IMR-90 (cell line): ENCODE results near the gene RBMS2. TPM values are rescaled to one million over a fixed set of nuclear protein-coding genes. Genes with fewer than 3 reads are reported as not detected.

Source experiments
- ATAC-seq: fragments of 200-7000 bp; cut with Tn5 transposase; 2 replicates; pipeline ENCODE4 v1.9.1; 2020; ENCODE audit warnings: low read depth, mild to moderate bottlenecking, moderate library complexity
- BruUV-seq: library from RNA; stranded (reverse); fragments of 400-500 nt; replicated peaks from 2 replicates; lab custom pipeline; 2021; lab: Mats Ljungman, UMichigan
- CTCF ChIA-PET: fragments of 300-600 bp; formaldehyde crosslinking; extraction: SDS; loops from one replicate; lab custom pipeline; 2021; ENCODE audit warnings: antibody characterized with exemption; lab: Yijun Ruan, JAX
- POLR2A ChIA-PET: fragments of 300-600 bp; sonication (Branson Sonifier 250); formaldehyde crosslinking; loops from one replicate; lab custom pipeline; 2022; ENCODE audit warnings: antibody characterized with exemption; ENCODE audit not compliant: unreplicated experiment; lab: Charles Lee
- DNase-seq: peaks from one replicate; pipeline ENCODE4 v3.0.0; 2013
- H2AFZ ChIP-seq: replicated peaks from 2 replicates; pipeline ENCODE3; 2013; ENCODE audit warnings: low read length, mild to moderate bottlenecking; ENCODE audit not compliant: poor library complexity
- H2AK5ac ChIP-seq: 2 replicates; pipeline ENCODE4 v1.6.1; 2013; ENCODE audit warnings: low read depth, low read length, inconsistent platforms
- H2AK9ac ChIP-seq: replicated peaks from 2 replicates; pipeline ENCODE3; 2013; ENCODE audit warnings: mild to moderate bottlenecking, low read depth, low read length, moderate library complexity; ENCODE audit not compliant: poor library complexity
- H2BK120ac ChIP-seq: 2 replicates; pipeline ENCODE4 v1.6.1; 2013; ENCODE audit warnings: low read depth, low read length, inconsistent platforms
- H2BK15ac ChIP-seq: 3 replicates; pipeline ENCODE4 v1.6.1; 2013; ENCODE audit warnings: low read depth, low read length, inconsistent platforms
- H2BK20ac ChIP-seq: 2 replicates; pipeline ENCODE4 v1.6.1; 2013; ENCODE audit warnings: low read depth, mild to moderate bottlenecking, inconsistent platforms, low read length, moderate library complexity
- H2BK5ac ChIP-seq: 2 replicates; pipeline ENCODE4 v1.6.1; 2013; ENCODE audit warnings: mild to moderate bottlenecking, low read depth, low read length, inconsistent platforms; ENCODE audit not compliant: poor library complexity, severe bottlenecking
- H3K14ac ChIP-seq: replicated peaks from 2 replicates; pipeline ENCODE4 v1.6.1; 2013; ENCODE audit warnings: low read depth, low read length, inconsistent platforms
- H3K18ac ChIP-seq: 2 replicates; pipeline ENCODE4 v1.6.1; 2013; ENCODE audit warnings: low read depth, low read length, control low read depth
- H3K23ac ChIP-seq: 2 replicates; pipeline ENCODE4 v1.6.1; 2013; ENCODE audit warnings: low read depth, low read length, inconsistent platforms
- H3K27ac ChIP-seq: 2 replicates; pipeline ENCODE4 v1.5.1; 2013; ENCODE audit warnings: mild to moderate bottlenecking, control low read depth, low read length; ENCODE audit not compliant: insufficient read depth
- H3K27me3 ChIP-seq: 2 replicates; pipeline ENCODE4 v1.6.1; 2013; ENCODE audit warnings: low read length; ENCODE audit not compliant: control insufficient read depth, insufficient read depth
- H3K36me3 ChIP-seq: 2 replicates; pipeline ENCODE4 v1.6.1; 2013; ENCODE audit warnings: low read length, mixed read lengths; ENCODE audit not compliant: control insufficient read depth, insufficient read depth
- H3K4ac ChIP-seq: 2 replicates; pipeline ENCODE4 v1.6.1; 2013; ENCODE audit warnings: low read depth, low read length, inconsistent platforms
- H3K4me1 ChIP-seq: 2 replicates; pipeline ENCODE4 v1.6.1; 2013; ENCODE audit warnings: low read length, mixed read lengths; ENCODE audit not compliant: control insufficient read depth, insufficient read depth
- H3K4me2 ChIP-seq: 2 replicates; pipeline ENCODE4 v1.6.1; 2013; ENCODE audit warnings: low read depth, mild to moderate bottlenecking, control low read depth, low read length, moderate library complexity
- H3K4me3 ChIP-seq: 2 replicates; pipeline ENCODE4 v1.5.1; 2013; ENCODE audit warnings: low read depth, mild to moderate bottlenecking, control low read depth, low read length, moderate library complexity; ENCODE audit not compliant: insufficient read depth
- H3K56ac ChIP-seq: 2 replicates; pipeline ENCODE4 v1.6.1; 2013; ENCODE audit warnings: low read length, inconsistent platforms; ENCODE audit not compliant: insufficient read depth; ENCODE audit errors: extremely low read depth
- H3K79me1 ChIP-seq, 2 experiments: 2 replicates each; pipeline ENCODE4 v1.6.1; 2013; ENCODE audit warnings: low read length in 2 of 2, inconsistent platforms in 1 of 2, low read depth in 1 of 2
- H3K9ac ChIP-seq: 2 replicates; pipeline ENCODE4 v1.6.1; 2013; ENCODE audit warnings: low read depth, low read length, control low read depth
- H3K9me1 ChIP-seq: 2 replicates; pipeline ENCODE4 v1.6.1; 2013; ENCODE audit warnings: low read length, inconsistent platforms; ENCODE audit not compliant: insufficient read depth
- H3K9me3 ChIP-seq: 2 replicates; pipeline ENCODE4 v1.6.1; 2013; ENCODE audit warnings: low read length; ENCODE audit not compliant: control insufficient read depth, insufficient read depth
- H4K20me1 ChIP-seq: 2 replicates; pipeline ENCODE4 v1.6.1; 2013; ENCODE audit warnings: low read length, inconsistent platforms; ENCODE audit not compliant: insufficient read depth
- H4K5ac ChIP-seq: 2 replicates; pipeline ENCODE4 v1.6.1; 2013; ENCODE audit warnings: mild to moderate bottlenecking, low read depth, low read length, control low read depth
- H4K8ac ChIP-seq, 2 experiments: 2 replicates each; pipeline ENCODE4 v1.6.1; 2013; ENCODE audit warnings: low read depth in 2 of 2, low read length in 2 of 2, control low read depth in 1 of 2, inconsistent platforms in 1 of 2
- H4K91ac ChIP-seq: 2 replicates; pipeline ENCODE4 v1.6.1; 2013; ENCODE audit warnings: low read depth, low read length, inconsistent platforms; ENCODE audit not compliant: insufficient read depth
- MXI1 ChIP-seq: IDR thresholded peaks from 2 replicates; pipeline ENCODE4 v1.6.1; 2012; ENCODE audit warnings: low read depth, mild to moderate bottlenecking, low read length, moderate library complexity, borderline replicate concordance
- WGBS, 2 experiments: methylation state at CpG; one replicate each; pipeline versions ENCODE4 v1.1.5 to v1.1.7; 2013; ENCODE audit warnings: missing lambda C conversion rate in 2 of 2; ENCODE audit not compliant: insufficient read length in 1 of 2; ENCODE audit errors: extremely low coverage in 2 of 2; 5-methylcytosine and 5-hydroxymethylcytosine counted together
- dilution Hi-C: fragments of 300-500 bp; cut with HindIII; formaldehyde crosslinking; loops from one replicate; pipeline ENCODE4 v1.14.3; 2018; ENCODE audit warnings: low sequenced_read_pairs; ENCODE audit not compliant: unreplicated experiment
- in situ Hi-C: fragments of 300-500 bp; cut with MboI; formaldehyde crosslinking; loops from 3 replicates; pipeline ENCODE4 v1.14.3; 2019; ENCODE audit warnings: low sequenced_read_pairs, inconsistent platforms, mixed read lengths
- intact Hi-C: fragments of 100-400 bp; cut with micrococcal nuclease; formaldehyde crosslinking; loops from 2 replicates; pipeline ENCODE4 v1.10.0; 2022
- polyA plus RNA-seq, 3 experiments: library from polyadenylated mRNA; depleted of rRNA; stranded (reverse); fragments of >200 nt; gene quantifications; 2 replicates each; pipeline ENCODE4 v1.2.3, GENCODE V29; 2012; ENCODE audit warnings: low replicate concordance in 1 of 3
- total RNA-seq: library from RNA; depleted of rRNA; stranded (reverse); fragments of >200 nt; gene quantifications from 2 replicates; pipeline ENCODE4 v1.2.3, GENCODE V29; 2012

Gene RBMS2
- total and polyA plus RNA-seq, 2 of the 4 experiments (the other 2 are of a cell fraction), result 38.0 to 43.6 TPM

GRCh38 chr12:56484566-56484965, 37.1 kb upstream of the RBMS2 start:
- H4K20me1 ChIP-seq, result no peaks in the 10 kb centered on the region
- H3K23ac ChIP-seq, result no peak overlapping the region
- ChIA-PET CTCF (interaction anchor here (1.0 kb wide), 1 partner anchor 9 kb away, joined by 3 read pairs; no protein-coding TSS in a partner anchor), POLR2A (no interaction called here)
- H4K8ac ChIP-seq, result no peak overlapping the region
- in situ Hi-C loops, result no loop called here
- no peak overlapping the region for H3K27ac ChIP-seq
- no peak overlapping the region for H4K91ac ChIP-seq
- intact Hi-C loops, result no loop called here
- H2AFZ ChIP-seq, result no peak overlapping the region
- H3K36me3 ChIP-seq, result no peaks in the 10 kb centered on the region
- no peak overlapping the region for H2BK5ac ChIP-seq
- no peak overlapping the region for H2BK20ac ChIP-seq
- peaks cover 6% of the 10 kb centered on the region; the same call in 1 of the 2 replicates for H3K9me1 ChIP-seq
- H3K18ac ChIP-seq, result no peak overlapping the region
- H3K4me3 ChIP-seq, result no peak overlapping the region
- H3K27me3 ChIP-seq, result peaks cover 19% of the 10 kb centered on the region
- WGBS, 2 experiments, result no CpG with 5 or more reads among the region's 1 CpG
- DNase-seq (no peak), ATAC-seq (no peak)
- no peak overlapping the region for H3K9ac ChIP-seq
- H3K4me1 ChIP-seq, result peaks cover 2% of the 10 kb centered on the region; the same call in 1 of the 2 replicates
- no peak overlapping the region for H3K14ac ChIP-seq
- no peak overlapping the region for H3K56ac ChIP-seq
- no peak overlapping the region for H2AK9ac ChIP-seq
- no peak for TF ChIP-seq MXI1
- no peak overlapping the region for H2BK120ac ChIP-seq
- no peak overlapping the region for H3K4ac ChIP-seq
- H3K4me2 ChIP-seq, result no peak overlapping the region
- 0 out of 2 replicates have a peak, but pooled peaks cover 2% of the 10 kb centered on the region for H3K9me3 ChIP-seq
- no TSS peak for BruUV-seq
- H2AK5ac ChIP-seq, result no peak overlapping the region
- no peaks in the 10 kb centered on the region for H3K79me1 ChIP-seq
- dilution Hi-C loops, result no loop called here
- H2BK15ac ChIP-seq, result no peak overlapping the region
- no peak overlapping the region for H4K5ac ChIP-seq
